WTC11 (cell line): ENCODE results near the gene TRIP12. TPM values are rescaled to one million over a fixed set of nuclear protein-coding genes. Genes with fewer than 3 reads are reported as not detected.
"Not testable (repeated sequence)": the region's sequence is repeated elsewhere in the genome, so short reads cannot be mapped to it uniquely, and the experiment has no call there.

Source experiments
- ATAC-seq: fragments of 200-7000 bp; cut with Tn5 transposase; 2 replicates; pipeline ENCODE4 v1.10.0; 2021; ENCODE audit warnings: mild to moderate bottlenecking, moderate library complexity
- CTCF ChIA-PET: fragments of 300-600 bp; sonication (Branson Sonifier 250); formaldehyde crosslinking; loops from one replicate; lab custom pipeline; 2021; ENCODE audit warnings: antibody characterized with exemption; lab: Charles Lee
- POLR2A ChIA-PET: fragments of 350-600 bp; sonication (Branson Sonifier 250); formaldehyde crosslinking; loops from one replicate; lab custom pipeline; 2021; ENCODE audit warnings: antibody characterized with exemption; lab: Charles Lee
- DNase-seq: peaks from one replicate; pipeline ENCODE4 v3.0.0; 2021; ENCODE audit warnings: low spot score
- H3K27ac Mint-ChIP-seq: 2 replicates; pipeline ENCODE4 v1.8.0; 2021; ENCODE audit warnings: mixed read lengths
- H3K27me3 Mint-ChIP-seq: 2 replicates; pipeline ENCODE4 v1.8.0; 2021; ENCODE audit warnings: low read depth, mild to moderate bottlenecking, moderate library complexity, mixed read lengths
- H3K36me3 Mint-ChIP-seq: 2 replicates; pipeline ENCODE4 v1.8.0; 2021; ENCODE audit warnings: mixed read lengths
- H3K4me1 Mint-ChIP-seq: 2 replicates; pipeline ENCODE4 v1.8.0; 2022; ENCODE audit warnings: mixed read lengths
- H3K4me3 Mint-ChIP-seq: 2 replicates; pipeline ENCODE4 v1.8.0; 2021; ENCODE audit warnings: mild to moderate bottlenecking, moderate library complexity, mixed read lengths
- H3K9me3 Mint-ChIP-seq: 2 replicates; pipeline ENCODE4 v1.8.0; 2021; ENCODE audit warnings: mixed read lengths
- ELF4 ChIP-seq: sonication (generic); formaldehyde crosslinking; IDR thresholded peaks from 2 replicates; pipeline ENCODE4 v1.8.1; 2022; ENCODE audit warnings: low read depth, mild to moderate bottlenecking, moderate library complexity, missing genetic modification reagents
- NR2C2 ChIP-seq: sonication (generic); formaldehyde crosslinking; IDR thresholded peaks from 2 replicates; pipeline ENCODE4 v1.8.0; 2022; ENCODE audit warnings: mild to moderate bottlenecking, missing genetic modification reagents
- SMAD3 ChIP-seq: sonication (generic); formaldehyde crosslinking; IDR thresholded peaks from 2 replicates; pipeline ENCODE4 v1.8.0; 2022; ENCODE audit warnings: missing genetic modification reagents, mild to moderate bottlenecking, borderline replicate concordance
- TEAD4 ChIP-seq: sonication (generic); formaldehyde crosslinking; IDR thresholded peaks from 2 replicates; pipeline ENCODE4 v1.8.0; 2022; ENCODE audit warnings: mild to moderate bottlenecking, missing genetic modification reagents
- ZNF232 ChIP-seq: sonication (generic); formaldehyde crosslinking; IDR thresholded peaks from 2 replicates; pipeline ENCODE4 v1.8.0; 2022; ENCODE audit warnings: mild to moderate bottlenecking, missing genetic modification reagents
- ZNF263 ChIP-seq: sonication (generic); formaldehyde crosslinking; IDR thresholded peaks from 2 replicates; pipeline ENCODE4 v1.8.1; 2022; ENCODE audit warnings: low read depth, mild to moderate bottlenecking, moderate library complexity, missing genetic modification reagents
- ZNF317 ChIP-seq: sonication (generic); formaldehyde crosslinking; IDR thresholded peaks from 2 replicates; pipeline ENCODE4 v1.8.1; 2023; ENCODE audit warnings: low read depth, mild to moderate bottlenecking, moderate library complexity, missing genetic modification reagents, borderline replicate concordance
- ZNF423 ChIP-seq: fragments of 250-450 bp; sonication (Bioruptor Pico); IDR thresholded peaks from 2 replicates; pipeline ENCODE4 v2.1.2; 2022; ENCODE audit warnings: mild to moderate bottlenecking, moderate library complexity
- total RNA-seq: library from RNA; stranded (reverse); gene quantifications from 3 replicates; pipeline ENCODE4 v1.2.3, GENCODE V29; 2021
- TF ChIP-seq, protein P1 (sequence below): fragments of 250-450 bp; sonication (Bioruptor Pico); IDR thresholded peaks from 2 replicates; pipeline ENCODE4 v1.9.0; 2021; ENCODE audit warnings: mild to moderate bottlenecking
- TF ChIP-seq, protein P2 (sequence below): sonication (generic); formaldehyde crosslinking; IDR thresholded peaks from 2 replicates; pipeline ENCODE4 v1.8.0; 2022; ENCODE audit warnings: mild to moderate bottlenecking, missing genetic modification reagents
- TF ChIP-seq, protein P3 (sequence below): fragments of 250-450 bp; sonication (Bioruptor Pico); IDR thresholded peaks from 2 replicates; pipeline ENCODE4 v1.8.0; 2021; ENCODE audit warnings: mild to moderate bottlenecking
- TF ChIP-seq, protein P4 (sequence below): sonication (generic); formaldehyde crosslinking; IDR thresholded peaks from 2 replicates; pipeline ENCODE4 v1.8.1; 2023; ENCODE audit warnings: mild to moderate bottlenecking, missing genetic modification reagents
- TF ChIP-seq, protein P5 (sequence below): sonication (generic); formaldehyde crosslinking; conservative IDR thresholded peaks from 2 replicates; pipeline ENCODE4 v1.8.1; 2022; ENCODE audit warnings: mild to moderate bottlenecking, missing genetic modification reagents
- TF ChIP-seq, protein P6 (sequence below): sonication (generic); formaldehyde crosslinking; conservative IDR thresholded peaks from 2 replicates; pipeline ENCODE4 v1.8.1; 2023; ENCODE audit warnings: mild to moderate bottlenecking, low read depth, missing genetic modification reagents, moderate library complexity
- TF ChIP-seq, protein P7 (sequence below): sonication (generic); formaldehyde crosslinking; IDR thresholded peaks from 2 replicates; pipeline ENCODE4 v1.8.0; 2022; ENCODE audit warnings: missing genetic modification reagents

The TRIP12 gene
- total RNA-seq, 1 experiment from 2014 or later, result 149 TPM

DNA sequence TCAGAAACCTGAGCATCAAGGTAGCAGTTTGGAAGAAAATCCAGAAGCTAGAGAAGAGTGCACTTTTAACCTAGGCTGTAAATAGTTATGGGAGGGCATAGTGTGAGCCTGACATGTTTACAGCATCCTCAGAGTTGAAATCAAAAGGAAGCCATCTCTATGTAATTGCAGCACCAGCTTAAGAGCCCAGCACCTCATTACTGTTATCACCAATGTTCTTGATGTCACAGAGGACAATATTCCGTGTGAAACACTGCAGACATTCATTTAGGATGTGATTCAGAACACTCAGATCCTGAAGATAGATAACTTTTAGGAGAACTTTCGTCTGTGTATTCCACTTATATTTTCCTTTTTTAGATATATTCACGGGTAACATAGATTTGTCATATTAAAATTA is 48.6 kb upstream of the TRIP12 start (continued):
- TF ChIP-seq, protein P1, sequence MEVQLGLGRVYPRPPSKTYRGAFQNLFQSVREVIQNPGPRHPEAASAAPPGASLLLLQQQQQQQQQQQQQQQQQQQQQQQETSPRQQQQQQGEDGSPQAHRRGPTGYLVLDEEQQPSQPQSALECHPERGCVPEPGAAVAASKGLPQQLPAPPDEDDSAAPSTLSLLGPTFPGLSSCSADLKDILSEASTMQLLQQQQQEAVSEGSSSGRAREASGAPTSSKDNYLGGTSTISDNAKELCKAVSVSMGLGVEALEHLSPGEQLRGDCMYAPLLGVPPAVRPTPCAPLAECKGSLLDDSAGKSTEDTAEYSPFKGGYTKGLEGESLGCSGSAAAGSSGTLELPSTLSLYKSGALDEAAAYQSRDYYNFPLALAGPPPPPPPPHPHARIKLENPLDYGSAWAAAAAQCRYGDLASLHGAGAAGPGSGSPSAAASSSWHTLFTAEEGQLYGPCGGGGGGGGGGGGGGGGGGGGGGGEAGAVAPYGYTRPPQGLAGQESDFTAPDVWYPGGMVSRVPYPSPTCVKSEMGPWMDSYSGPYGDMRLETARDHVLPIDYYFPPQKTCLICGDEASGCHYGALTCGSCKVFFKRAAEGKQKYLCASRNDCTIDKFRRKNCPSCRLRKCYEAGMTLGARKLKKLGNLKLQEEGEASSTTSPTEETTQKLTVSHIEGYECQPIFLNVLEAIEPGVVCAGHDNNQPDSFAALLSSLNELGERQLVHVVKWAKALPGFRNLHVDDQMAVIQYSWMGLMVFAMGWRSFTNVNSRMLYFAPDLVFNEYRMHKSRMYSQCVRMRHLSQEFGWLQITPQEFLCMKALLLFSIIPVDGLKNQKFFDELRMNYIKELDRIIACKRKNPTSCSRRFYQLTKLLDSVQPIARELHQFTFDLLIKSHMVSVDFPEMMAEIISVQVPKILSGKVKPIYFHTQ, result no peak
- TF ChIP-seq, protein P2, sequence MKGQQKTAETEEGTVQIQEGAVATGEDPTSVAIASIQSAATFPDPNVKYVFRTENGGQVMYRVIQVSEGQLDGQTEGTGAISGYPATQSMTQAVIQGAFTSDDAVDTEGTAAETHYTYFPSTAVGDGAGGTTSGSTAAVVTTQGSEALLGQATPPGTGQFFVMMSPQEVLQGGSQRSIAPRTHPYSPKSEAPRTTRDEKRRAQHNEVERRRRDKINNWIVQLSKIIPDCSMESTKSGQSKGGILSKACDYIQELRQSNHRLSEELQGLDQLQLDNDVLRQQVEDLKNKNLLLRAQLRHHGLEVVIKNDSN (CRISPR knock-in tag), result no peak

DNA sequence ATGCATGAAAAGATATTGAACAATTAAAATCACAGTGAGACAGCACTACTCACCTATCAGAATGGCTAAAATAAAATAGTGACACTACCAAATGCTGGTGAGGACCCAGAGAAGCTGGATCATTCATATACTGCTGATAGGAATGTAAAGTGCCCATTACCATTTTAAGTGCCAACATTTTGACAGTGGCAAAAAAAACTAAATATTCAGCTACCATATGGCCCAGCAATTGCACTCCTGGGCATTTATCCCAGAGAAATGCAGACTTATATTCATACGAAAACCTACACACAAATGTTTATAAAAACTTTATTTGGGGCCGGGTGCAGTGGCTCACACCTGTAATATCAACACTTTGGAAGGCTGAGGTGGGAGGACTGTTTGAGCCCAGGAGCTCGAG is 48.1 kb upstream of the TRIP12 start:
- no peaks in the 10 kb centered on the region for H3K27me3 Mint-ChIP-seq
- no peak for TF ChIP-seq TEAD4 (CRISPR knock-in tag)
- no peak for TF ChIP-seq ELF4 (CRISPR knock-in tag)
- TF ChIP-seq, protein P3, sequence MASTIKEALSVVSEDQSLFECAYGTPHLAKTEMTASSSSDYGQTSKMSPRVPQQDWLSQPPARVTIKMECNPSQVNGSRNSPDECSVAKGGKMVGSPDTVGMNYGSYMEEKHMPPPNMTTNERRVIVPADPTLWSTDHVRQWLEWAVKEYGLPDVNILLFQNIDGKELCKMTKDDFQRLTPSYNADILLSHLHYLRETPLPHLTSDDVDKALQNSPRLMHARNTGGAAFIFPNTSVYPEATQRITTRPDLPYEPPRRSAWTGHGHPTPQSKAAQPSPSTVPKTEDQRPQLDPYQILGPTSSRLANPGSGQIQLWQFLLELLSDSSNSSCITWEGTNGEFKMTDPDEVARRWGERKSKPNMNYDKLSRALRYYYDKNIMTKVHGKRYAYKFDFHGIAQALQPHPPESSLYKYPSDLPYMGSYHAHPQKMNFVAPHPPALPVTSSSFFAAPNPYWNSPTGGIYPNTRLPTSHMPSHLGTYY (CRISPR knock-in tag), result no peak
- TF ChIP-seq, protein P4, sequence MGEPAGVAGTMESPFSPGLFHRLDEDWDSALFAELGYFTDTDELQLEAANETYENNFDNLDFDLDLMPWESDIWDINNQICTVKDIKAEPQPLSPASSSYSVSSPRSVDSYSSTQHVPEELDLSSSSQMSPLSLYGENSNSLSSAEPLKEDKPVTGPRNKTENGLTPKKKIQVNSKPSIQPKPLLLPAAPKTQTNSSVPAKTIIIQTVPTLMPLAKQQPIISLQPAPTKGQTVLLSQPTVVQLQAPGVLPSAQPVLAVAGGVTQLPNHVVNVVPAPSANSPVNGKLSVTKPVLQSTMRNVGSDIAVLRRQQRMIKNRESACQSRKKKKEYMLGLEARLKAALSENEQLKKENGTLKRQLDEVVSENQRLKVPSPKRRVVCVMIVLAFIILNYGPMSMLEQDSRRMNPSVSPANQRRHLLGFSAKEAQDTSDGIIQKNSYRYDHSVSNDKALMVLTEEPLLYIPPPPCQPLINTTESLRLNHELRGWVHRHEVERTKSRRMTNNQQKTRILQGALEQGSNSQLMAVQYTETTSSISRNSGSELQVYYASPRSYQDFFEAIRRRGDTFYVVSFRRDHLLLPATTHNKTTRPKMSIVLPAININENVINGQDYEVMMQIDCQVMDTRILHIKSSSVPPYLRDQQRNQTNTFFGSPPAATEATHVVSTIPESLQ, result no peak
- TF ChIP-seq ZNF317 (CRISPR knock-in tag), result no peak
- TF ChIP-seq, protein P5, sequence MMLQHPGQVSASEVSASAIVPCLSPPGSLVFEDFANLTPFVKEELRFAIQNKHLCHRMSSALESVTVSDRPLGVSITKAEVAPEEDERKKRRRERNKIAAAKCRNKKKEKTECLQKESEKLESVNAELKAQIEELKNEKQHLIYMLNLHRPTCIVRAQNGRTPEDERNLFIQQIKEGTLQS (CRISPR knock-in tag), result no peak
- TF ChIP-seq, protein P6, sequence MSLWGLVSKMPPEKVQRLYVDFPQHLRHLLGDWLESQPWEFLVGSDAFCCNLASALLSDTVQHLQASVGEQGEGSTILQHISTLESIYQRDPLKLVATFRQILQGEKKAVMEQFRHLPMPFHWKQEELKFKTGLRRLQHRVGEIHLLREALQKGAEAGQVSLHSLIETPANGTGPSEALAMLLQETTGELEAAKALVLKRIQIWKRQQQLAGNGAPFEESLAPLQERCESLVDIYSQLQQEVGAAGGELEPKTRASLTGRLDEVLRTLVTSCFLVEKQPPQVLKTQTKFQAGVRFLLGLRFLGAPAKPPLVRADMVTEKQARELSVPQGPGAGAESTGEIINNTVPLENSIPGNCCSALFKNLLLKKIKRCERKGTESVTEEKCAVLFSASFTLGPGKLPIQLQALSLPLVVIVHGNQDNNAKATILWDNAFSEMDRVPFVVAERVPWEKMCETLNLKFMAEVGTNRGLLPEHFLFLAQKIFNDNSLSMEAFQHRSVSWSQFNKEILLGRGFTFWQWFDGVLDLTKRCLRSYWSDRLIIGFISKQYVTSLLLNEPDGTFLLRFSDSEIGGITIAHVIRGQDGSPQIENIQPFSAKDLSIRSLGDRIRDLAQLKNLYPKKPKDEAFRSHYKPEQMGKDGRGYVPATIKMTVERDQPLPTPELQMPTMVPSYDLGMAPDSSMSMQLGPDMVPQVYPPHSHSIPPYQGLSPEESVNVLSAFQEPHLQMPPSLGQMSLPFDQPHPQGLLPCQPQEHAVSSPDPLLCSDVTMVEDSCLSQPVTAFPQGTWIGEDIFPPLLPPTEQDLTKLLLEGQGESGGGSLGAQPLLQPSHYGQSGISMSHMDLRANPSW (CRISPR knock-in tag), result no peak
- TF ChIP-seq ZNF232 (CRISPR knock-in tag), result no peak
- no peak for TF ChIP-seq SMAD3 (CRISPR knock-in tag)
- TF ChIP-seq, protein P7, sequence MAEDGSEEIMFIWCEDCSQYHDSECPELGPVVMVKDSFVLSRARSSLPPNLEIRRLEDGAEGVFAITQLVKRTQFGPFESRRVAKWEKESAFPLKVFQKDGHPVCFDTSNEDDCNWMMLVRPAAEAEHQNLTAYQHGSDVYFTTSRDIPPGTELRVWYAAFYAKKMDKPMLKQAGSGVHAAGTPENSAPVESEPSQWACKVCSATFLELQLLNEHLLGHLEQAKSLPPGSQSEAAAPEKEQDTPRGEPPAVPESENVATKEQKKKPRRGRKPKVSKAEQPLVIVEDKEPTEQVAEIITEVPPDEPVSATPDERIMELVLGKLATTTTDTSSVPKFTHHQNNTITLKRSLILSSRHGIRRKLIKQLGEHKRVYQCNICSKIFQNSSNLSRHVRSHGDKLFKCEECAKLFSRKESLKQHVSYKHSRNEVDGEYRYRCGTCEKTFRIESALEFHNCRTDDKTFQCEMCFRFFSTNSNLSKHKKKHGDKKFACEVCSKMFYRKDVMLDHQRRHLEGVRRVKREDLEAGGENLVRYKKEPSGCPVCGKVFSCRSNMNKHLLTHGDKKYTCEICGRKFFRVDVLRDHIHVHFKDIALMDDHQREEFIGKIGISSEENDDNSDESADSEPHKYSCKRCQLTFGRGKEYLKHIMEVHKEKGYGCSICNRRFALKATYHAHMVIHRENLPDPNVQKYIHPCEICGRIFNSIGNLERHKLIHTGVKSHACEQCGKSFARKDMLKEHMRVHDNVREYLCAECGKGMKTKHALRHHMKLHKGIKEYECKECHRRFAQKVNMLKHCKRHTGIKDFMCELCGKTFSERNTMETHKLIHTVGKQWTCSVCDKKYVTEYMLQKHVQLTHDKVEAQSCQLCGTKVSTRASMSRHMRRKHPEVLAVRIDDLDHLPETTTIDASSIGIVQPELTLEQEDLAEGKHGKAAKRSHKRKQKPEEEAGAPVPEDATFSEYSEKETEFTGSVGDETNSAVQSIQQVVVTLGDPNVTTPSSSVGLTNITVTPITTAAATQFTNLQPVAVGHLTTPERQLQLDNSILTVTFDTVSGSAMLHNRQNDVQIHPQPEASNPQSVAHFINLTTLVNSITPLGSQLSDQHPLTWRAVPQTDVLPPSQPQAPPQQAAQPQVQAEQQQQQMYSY (CRISPR knock-in tag), result no peak
- no peak for TF ChIP-seq NR2C2 (CRISPR knock-in tag)
- TF ChIP-seq ZNF423 (CRISPR knock-in tag), result no peak
- no peak for TF ChIP-seq ZNF263 (CRISPR knock-in tag)
- POLR2A ChIA-PET, result no interaction called here
- CTCF ChIA-PET, result no interaction called here
- peaks cover 5% of the 10 kb centered on the region for H3K36me3 Mint-ChIP-seq
- H3K27ac Mint-ChIP-seq, result no peak overlapping the region
- no peaks in the 10 kb centered on the region for H3K4me1 Mint-ChIP-seq
- H3K9me3 Mint-ChIP-seq, result peaks cover 3% of the 10 kb centered on the region; the same call in 1 of the 2 replicates
- ATAC-seq, result no peak
- H3K4me3 Mint-ChIP-seq, result no peak overlapping the region
- no peak for DNase-seq

DNA sequence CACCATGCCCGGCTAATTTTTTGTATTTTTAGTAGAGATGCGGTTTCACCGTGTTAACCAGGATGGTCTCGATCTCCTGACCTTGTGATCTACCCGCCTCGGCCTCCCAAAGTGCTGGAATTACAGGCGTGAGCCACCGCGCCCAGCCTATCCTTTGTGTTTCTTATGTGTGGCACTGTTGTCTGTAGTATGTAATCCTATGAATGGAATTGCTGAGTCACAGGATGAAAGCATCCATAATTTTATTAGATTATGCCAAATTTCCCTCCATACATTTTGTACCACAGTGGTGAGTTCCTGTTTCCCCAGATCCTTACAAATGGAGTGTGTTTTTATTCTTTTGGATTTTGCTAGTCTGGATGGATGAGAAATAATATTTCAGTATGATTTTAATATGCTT is 41.8 kb upstream of the TRIP12 start:
- CTCF ChIA-PET, H3K4me3 Mint-ChIP-seq, H3K4me1 Mint-ChIP-seq, H3K9me3 Mint-ChIP-seq, ATAC-seq, DNase-seq, H3K27me3 Mint-ChIP-seq, H3K27ac Mint-ChIP-seq, H3K36me3 Mint-ChIP-seq: not testable (repeated sequence)
- POLR2A ChIA-PET, result interaction anchor here (0.6 kb wide), 1 partner anchor 45 kb away, joined by 3 read pairs; no protein-coding TSS in a partner anchor
